ENCODE data around the gene ARMC9.

DNA sequence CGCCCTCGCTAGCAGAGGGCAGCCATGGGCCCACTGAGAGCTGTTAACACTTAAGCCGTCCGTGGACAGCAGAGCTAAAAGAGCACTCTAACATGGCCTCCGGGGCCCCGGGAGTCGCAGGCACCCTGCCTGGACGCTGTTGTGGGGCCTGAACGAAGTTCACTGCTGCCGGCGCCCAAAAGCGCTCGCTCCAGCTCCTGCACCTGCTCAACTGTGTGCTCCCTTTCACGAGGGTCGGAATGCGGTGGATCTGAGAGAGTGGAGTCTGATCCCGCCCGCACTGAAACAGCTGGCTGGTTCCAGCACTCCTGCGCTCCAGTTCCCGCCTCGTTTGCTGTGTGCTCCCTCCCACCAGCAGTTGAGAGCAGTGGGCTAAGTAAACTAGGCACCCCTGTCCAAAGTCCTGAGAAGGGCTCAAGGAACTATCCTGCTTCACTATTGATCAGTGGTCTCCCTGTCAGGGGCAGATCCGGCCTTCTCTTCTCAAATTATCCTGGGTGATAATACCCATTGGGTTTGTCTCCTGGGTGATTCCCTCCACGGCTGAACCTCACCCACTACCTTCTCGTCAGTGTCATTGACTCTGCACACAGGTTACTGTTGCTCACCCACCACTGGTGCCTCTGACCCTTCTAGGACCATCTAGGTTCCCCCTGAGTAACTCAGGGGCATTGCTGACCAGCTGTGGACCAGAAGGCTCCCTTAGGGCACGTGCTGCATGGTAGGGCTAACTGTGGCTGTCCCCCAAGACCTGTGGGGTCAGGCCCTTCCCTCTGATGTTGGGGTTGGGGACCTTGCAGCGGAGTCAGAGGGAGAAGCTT lies 220.6 kb downstream of the ARMC9 start:
- TF ChIP-seq POLR2A (IDR thresholded peaks at IDR 0.05) (no peak), EP300 (IDR thresholded peaks at IDR 0.05) (no peak)
- TF ChIP-seq, protein P1, sequence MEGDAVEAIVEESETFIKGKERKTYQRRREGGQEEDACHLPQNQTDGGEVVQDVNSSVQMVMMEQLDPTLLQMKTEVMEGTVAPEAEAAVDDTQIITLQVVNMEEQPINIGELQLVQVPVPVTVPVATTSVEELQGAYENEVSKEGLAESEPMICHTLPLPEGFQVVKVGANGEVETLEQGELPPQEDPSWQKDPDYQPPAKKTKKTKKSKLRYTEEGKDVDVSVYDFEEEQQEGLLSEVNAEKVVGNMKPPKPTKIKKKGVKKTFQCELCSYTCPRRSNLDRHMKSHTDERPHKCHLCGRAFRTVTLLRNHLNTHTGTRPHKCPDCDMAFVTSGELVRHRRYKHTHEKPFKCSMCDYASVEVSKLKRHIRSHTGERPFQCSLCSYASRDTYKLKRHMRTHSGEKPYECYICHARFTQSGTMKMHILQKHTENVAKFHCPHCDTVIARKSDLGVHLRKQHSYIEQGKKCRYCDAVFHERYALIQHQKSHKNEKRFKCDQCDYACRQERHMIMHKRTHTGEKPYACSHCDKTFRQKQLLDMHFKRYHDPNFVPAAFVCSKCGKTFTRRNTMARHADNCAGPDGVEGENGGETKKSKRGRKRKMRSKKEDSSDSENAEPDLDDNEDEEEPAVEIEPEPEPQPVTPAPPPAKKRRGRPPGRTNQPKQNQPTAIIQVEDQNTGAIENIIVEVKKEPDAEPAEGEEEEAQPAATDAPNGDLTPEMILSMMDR (IDR thresholded peaks at IDR 0.05) = no peak

Data from ovary (tissue), 3 donors.